H9 (cell line): ENCODE results near the gene KLB. TPM values are rescaled to one million over a fixed set of nuclear protein-coding genes. Genes with fewer than 3 reads are reported as not detected.

ENCODE experiments used
- DNase-seq: peaks from one replicate; pipeline ENCODE4 v3.0.0-alpha.2; 2017
- H2AFZ ChIP-seq: one replicate; pipeline ENCODE4 v1.6.1; 2013; ENCODE audit warnings: mild to moderate bottlenecking, low read length, control low read depth, moderate library complexity
- H2AK5ac ChIP-seq: 2 replicates; pipeline ENCODE4 v1.6.1; 2013; ENCODE audit warnings: low read length, control low read depth, mixed read lengths; ENCODE audit not compliant: insufficient read length
- H2BK120ac ChIP-seq: one replicate; pipeline ENCODE4 v1.6.1; 2013; ENCODE audit warnings: low read depth, mild to moderate bottlenecking, low read length, control low read depth, inconsistent platforms; ENCODE audit not compliant: poor library complexity, severe bottlenecking
- H2BK12ac ChIP-seq: 2 replicates; pipeline ENCODE4 v1.6.1; 2013; ENCODE audit warnings: low read length, control low read depth, mixed read lengths, low read depth; ENCODE audit not compliant: insufficient read length
- H2BK15ac ChIP-seq: 2 replicates; pipeline ENCODE4 v1.6.1; 2013; ENCODE audit warnings: low read depth, low read length, control low read depth
- H2BK20ac ChIP-seq: one replicate; pipeline ENCODE4 v1.6.1; 2013; ENCODE audit warnings: low read depth, mild to moderate bottlenecking, low read length, control low read depth, inconsistent platforms; ENCODE audit not compliant: poor library complexity, severe bottlenecking
- H2BK5ac ChIP-seq: 2 replicates; pipeline ENCODE4 v1.6.1; 2013; ENCODE audit warnings: low read length, control low read depth, mixed read lengths; ENCODE audit not compliant: insufficient read length
- H3K14ac ChIP-seq: 2 replicates; pipeline ENCODE4 v1.6.1; 2013; ENCODE audit warnings: low read length, control low read depth; ENCODE audit not compliant: insufficient read depth
- H3K18ac ChIP-seq: 2 replicates; pipeline ENCODE4 v1.6.1; 2013; ENCODE audit warnings: low read depth, mild to moderate bottlenecking, mixed read lengths, low read length, control low read depth; ENCODE audit not compliant: insufficient read length
- H3K23ac ChIP-seq: 2 replicates; pipeline ENCODE4 v1.6.1; 2013; ENCODE audit warnings: low read length, control low read depth, mixed read lengths, low read depth; ENCODE audit not compliant: insufficient read length
- H3K23me2 ChIP-seq: 2 replicates; pipeline ENCODE4 v1.6.1; 2013; ENCODE audit warnings: low read depth, mild to moderate bottlenecking, mixed read lengths, low read length, control low read depth; ENCODE audit not compliant: insufficient read length, poor library complexity, severe bottlenecking
- H3K27ac ChIP-seq: 2 replicates; pipeline ENCODE4 v1.5.1; 2013; ENCODE audit warnings: low read length, control low read depth, mixed read lengths, low read depth; ENCODE audit not compliant: insufficient read length
- H3K27me3 ChIP-seq: 2 replicates; pipeline ENCODE4 v1.6.1; 2013; ENCODE audit warnings: low read length, control low read depth, inconsistent platforms; ENCODE audit not compliant: insufficient read depth
- H3K4ac ChIP-seq: 2 replicates; pipeline ENCODE4 v1.6.1; 2013; ENCODE audit warnings: low read depth, mild to moderate bottlenecking, control low read depth, inconsistent platforms, low read length, moderate library complexity
- H3K4me1 ChIP-seq: 2 replicates; pipeline ENCODE4 v1.6.1; 2013; ENCODE audit warnings: low read length, control low read depth, inconsistent platforms; ENCODE audit not compliant: insufficient read depth
- H3K4me2 ChIP-seq: 2 replicates; pipeline ENCODE4 v1.6.1; 2013; ENCODE audit warnings: low read length, control low read depth, mixed read lengths; ENCODE audit not compliant: insufficient read length, insufficient read depth
- H3K56ac ChIP-seq: 2 replicates; pipeline ENCODE4 v1.6.1; 2013; ENCODE audit warnings: low read depth, mild to moderate bottlenecking, mixed read lengths, low read length, control low read depth; ENCODE audit not compliant: insufficient read length
- H3K79me1 ChIP-seq: 2 replicates; pipeline ENCODE4 v1.6.1; 2013; ENCODE audit warnings: low read depth, mild to moderate bottlenecking, moderate library complexity, low read length, control low read depth, inconsistent platforms; ENCODE audit not compliant: insufficient read depth, poor library complexity, severe bottlenecking
- H3K79me2 ChIP-seq: 2 replicates; pipeline ENCODE4 v1.6.1; 2013; ENCODE audit warnings: low read length, control low read depth, inconsistent platforms; ENCODE audit not compliant: insufficient read depth
- H3K9ac ChIP-seq: 2 replicates; pipeline ENCODE4 v1.6.1; 2013; ENCODE audit warnings: low read length, control low read depth, mixed read lengths; ENCODE audit not compliant: insufficient read length; ENCODE audit errors: extremely low read depth
- H3K9me3 ChIP-seq: one replicate; pipeline ENCODE4 v1.6.1; 2013; ENCODE audit warnings: low read depth, low read length, inconsistent platforms; ENCODE audit not compliant: control insufficient read depth
- H3T11ph ChIP-seq: one replicate; pipeline ENCODE4 v1.6.1; 2013; ENCODE audit warnings: mild to moderate bottlenecking, low read length, control low read depth, inconsistent platforms
- H4K20me1 ChIP-seq: one replicate; pipeline ENCODE4 v1.6.1; 2013; ENCODE audit not compliant: control insufficient read depth, insufficient read length, insufficient read depth
- H4K5ac ChIP-seq: 2 replicates; pipeline ENCODE4 v1.6.1; 2013; ENCODE audit warnings: low read depth, mild to moderate bottlenecking, mixed read lengths, low read length, control low read depth; ENCODE audit not compliant: insufficient read length
- H4K8ac ChIP-seq: replicated peaks from 2 replicates; pipeline ENCODE4 v1.6.1; 2013; ENCODE audit warnings: low read length, control low read depth, mixed read lengths, low read depth; ENCODE audit not compliant: insufficient read length
- H4K91ac ChIP-seq: 2 replicates; pipeline ENCODE4 v1.6.1; 2013; ENCODE audit warnings: low read depth, mild to moderate bottlenecking, moderate library complexity, mixed read lengths, low read length, control low read depth; ENCODE audit not compliant: insufficient read length
- H3K27ac Mint-ChIP-seq, 3 experiments: 2 replicates in 2 of 3; 3 replicates in 1 of 3; pipeline ENCODE4 v1.8.0; 2020 to 2021; ENCODE audit warnings: mixed read lengths in 3 of 3, mild to moderate bottlenecking in 1 of 3, moderate library complexity in 1 of 3
- H3K27me3 Mint-ChIP-seq: 2 replicates; pipeline ENCODE4 v1.8.0; 2021; ENCODE audit warnings: low read depth, mild to moderate bottlenecking, moderate library complexity, mixed read lengths
- H3K36me3 Mint-ChIP-seq, 3 experiments: 2 replicates in 2 of 3; 3 replicates in 1 of 3; pipeline ENCODE4 v1.8.0; 2020 to 2021; ENCODE audit warnings: low read depth in 3 of 3, mixed read lengths in 3 of 3; ENCODE audit not compliant: insufficient read depth in 1 of 3
- H3K4me1 Mint-ChIP-seq, 2 experiments: 2 replicates each; pipeline ENCODE4 v1.8.0; 2020; ENCODE audit warnings: mixed read lengths in 2 of 2
- H3K4me3 Mint-ChIP-seq, 2 experiments: 2 replicates in 1 of 2; 3 replicates in 1 of 2; pipeline ENCODE4 v1.8.0; 2020 to 2021; ENCODE audit warnings: mild to moderate bottlenecking in 2 of 2, mixed read lengths in 2 of 2, moderate library complexity in 1 of 2
- H3K9me3 Mint-ChIP-seq, 2 experiments: 2 replicates in 1 of 2; 3 replicates in 1 of 2; pipeline ENCODE4 v1.8.0; 2020; ENCODE audit warnings: mild to moderate bottlenecking in 2 of 2, mixed read lengths in 2 of 2, moderate library complexity in 1 of 2
- WGBS: extraction: QIAGEN DNeasy Blood & Tissue Kit; methylation state at CpG from one replicate; pipeline ENCODE4 v1.1.7; 2013; ENCODE audit warnings: missing lambda C conversion rate, low lambda C conversion rate, mixed read lengths; ENCODE audit not compliant: insufficient read length; ENCODE audit errors: extremely low coverage; 5-methylcytosine and 5-hydroxymethylcytosine counted together
- total RNA-seq: library from RNA; stranded (reverse); gene quantifications from 2 replicates; pipeline ENCODE4 v1.2.1, GENCODE V29; 2021
- TF ChIP-seq, protein P1 (sequence below): fragments of 200-600 bp; sonication (generic); conservative IDR thresholded peaks from 3 replicates; pipeline ENCODE4 v1.8.0; 2021; ENCODE audit warnings: antibody characterized with exemption, mild to moderate bottlenecking

KLB gene
- total RNA-seq, 1 experiment from 2014 or later = 0.07 TPM

DNA sequence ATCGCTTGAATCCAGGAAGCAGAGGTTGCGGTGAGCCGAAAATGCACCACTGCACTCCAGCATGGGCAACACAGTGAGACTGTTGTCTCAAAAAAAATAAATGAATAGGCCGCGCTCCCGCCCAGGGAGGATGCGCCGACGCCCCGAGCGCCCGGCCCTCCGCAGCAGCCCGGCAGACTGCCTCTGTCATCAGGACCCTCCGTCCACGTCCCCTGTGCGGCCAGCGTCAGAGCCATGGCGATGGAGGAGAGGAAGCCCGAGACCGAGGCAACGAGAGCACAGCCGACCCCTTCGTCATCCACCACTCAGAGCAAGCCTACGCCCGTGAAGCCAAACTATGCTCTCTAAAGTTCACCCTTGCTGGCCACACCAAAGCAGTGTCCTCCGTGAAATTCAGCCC lies 73.5 kb downstream of the KLB start:
- Histone ChIP-seq H3K23ac (no peak overlapping the region), H3T11ph (no peak overlapping the region), H3K14ac (no peak overlapping the region), H2BK5ac (no peak overlapping the region), H2AFZ (no peak overlapping the region), H3K4ac (no peak overlapping the region), H3K27me3 (no peaks in the 10 kb centered on the region), H3K18ac (no peak overlapping the region), H3K79me2 (no peaks in the 10 kb centered on the region), H4K91ac (no peak overlapping the region), H3K23me2 (no peaks in the 10 kb centered on the region), H2BK12ac (no peak overlapping the region), H4K5ac (no peak overlapping the region), H2BK20ac (no peak overlapping the region), H3K9ac (no peak overlapping the region), H3K56ac (no peak overlapping the region), H2AK5ac (no peak overlapping the region), H4K20me1 (no peaks in the 10 kb centered on the region), H3K79me1 (no peaks in the 10 kb centered on the region), H4K8ac (no peak overlapping the region), H3K9me3 (no peaks in the 10 kb centered on the region), H2BK15ac (no peak overlapping the region), H3K4me1 (no peaks in the 10 kb centered on the region), H3K27ac (no peak overlapping the region), H3K4me2 (no peak overlapping the region), H2BK120ac (no peak overlapping the region)
- WGBS = no CpG with 5 or more reads among the region's 27 CpGs
- no peak overlapping the region for H3K4me3 Mint-ChIP-seq
- H3K27me3 Mint-ChIP-seq = no peaks in the 10 kb centered on the region
- TF ChIP-seq, protein P1, sequence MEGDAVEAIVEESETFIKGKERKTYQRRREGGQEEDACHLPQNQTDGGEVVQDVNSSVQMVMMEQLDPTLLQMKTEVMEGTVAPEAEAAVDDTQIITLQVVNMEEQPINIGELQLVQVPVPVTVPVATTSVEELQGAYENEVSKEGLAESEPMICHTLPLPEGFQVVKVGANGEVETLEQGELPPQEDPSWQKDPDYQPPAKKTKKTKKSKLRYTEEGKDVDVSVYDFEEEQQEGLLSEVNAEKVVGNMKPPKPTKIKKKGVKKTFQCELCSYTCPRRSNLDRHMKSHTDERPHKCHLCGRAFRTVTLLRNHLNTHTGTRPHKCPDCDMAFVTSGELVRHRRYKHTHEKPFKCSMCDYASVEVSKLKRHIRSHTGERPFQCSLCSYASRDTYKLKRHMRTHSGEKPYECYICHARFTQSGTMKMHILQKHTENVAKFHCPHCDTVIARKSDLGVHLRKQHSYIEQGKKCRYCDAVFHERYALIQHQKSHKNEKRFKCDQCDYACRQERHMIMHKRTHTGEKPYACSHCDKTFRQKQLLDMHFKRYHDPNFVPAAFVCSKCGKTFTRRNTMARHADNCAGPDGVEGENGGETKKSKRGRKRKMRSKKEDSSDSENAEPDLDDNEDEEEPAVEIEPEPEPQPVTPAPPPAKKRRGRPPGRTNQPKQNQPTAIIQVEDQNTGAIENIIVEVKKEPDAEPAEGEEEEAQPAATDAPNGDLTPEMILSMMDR = no peak
- no peak overlapping the region; a peak in 1 of 7 replicates for H3K27ac Mint-ChIP-seq
- no peak for DNase-seq
- no peaks in the 10 kb centered on the region for H3K4me1 Mint-ChIP-seq
- H3K36me3 Mint-ChIP-seq = peaks cover 5 to 19% (median 9%) of the 10 kb centered on the region in 3 experiments
- H3K9me3 Mint-ChIP-seq = peaks cover 7 to 8% of the 10 kb centered on the region in 2 experiments
